ENCODE data around the gene KATNB1. TPM values are rescaled to one million over a fixed set of nuclear protein-coding genes. Genes with fewer than 3 reads are reported as not detected.

The KATNB1 gene
- total and polyA plus RNA-seq, 8 donors: 7.8 to 17.0 (median 11.4) TPM

DNA sequence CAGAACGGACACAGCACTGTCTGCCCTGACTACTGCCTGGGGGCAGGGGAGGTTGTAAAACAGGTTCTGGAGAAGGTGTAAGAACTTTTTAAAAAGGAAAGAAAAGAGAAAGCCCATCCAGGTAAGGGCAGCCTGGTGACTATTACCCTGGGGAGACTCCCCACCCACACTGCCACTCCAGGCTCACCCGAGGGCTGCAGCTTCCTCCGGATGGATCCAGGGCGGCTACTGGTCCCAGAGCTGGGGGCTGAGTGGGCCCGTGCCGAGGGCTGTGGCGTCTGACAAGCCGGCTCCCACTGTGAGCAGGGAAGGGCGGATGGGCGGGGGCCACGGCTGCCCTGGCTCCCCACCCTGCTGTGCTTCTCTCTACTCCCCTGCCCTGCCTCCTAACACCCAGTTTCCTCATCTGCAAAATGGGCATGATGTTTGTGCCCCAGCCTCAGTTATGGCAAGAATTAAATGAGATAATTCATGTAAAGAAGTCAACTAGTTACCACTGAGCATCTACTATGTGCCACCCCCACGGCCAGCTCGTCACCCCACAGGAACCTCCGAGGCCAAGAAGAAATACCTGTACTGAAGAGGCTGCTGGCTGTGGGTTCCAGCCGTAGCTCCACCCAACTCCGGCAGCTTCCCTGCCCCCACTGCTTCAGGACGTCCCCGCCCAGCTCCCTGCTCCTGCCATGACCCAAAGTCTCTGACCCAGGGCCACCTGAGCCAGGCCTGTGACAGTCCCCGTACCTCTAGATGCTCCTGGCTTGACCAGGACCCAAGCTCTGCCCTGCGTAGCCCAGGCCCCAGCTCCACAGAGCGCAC lies 24.2 kb downstream of the KATNB1 start:
- WGBS, 2 donors: 88% methylated on average over 21 of the region's 21 CpGs
- Histone ChIP-seq H3K9me3 (no peaks in the 10 kb centered on the region), H3K36me3 (peaks cover 0 to 17% (median 0%) of the 10 kb centered on the region in 3 donors), H3K4me3 (no peak overlapping the region), H3K27ac (no peak overlapping the region), H3K4me1 (no peaks in the 10 kb centered on the region), H3K27me3 (no peaks in the 10 kb centered on the region)
- intact Hi-C loops (cut with DNase I): loop anchor here in 1 of 3 donors (10.0 kb wide), 1 partner anchor 105 kb away; no protein-coding TSS in a partner anchor
- FAIRE-seq: no peak
- ATAC-seq: no peak
- DNase-seq: peak in 1 of 6 donors; percentile 72
- TF ChIP-seq, protein P1, sequence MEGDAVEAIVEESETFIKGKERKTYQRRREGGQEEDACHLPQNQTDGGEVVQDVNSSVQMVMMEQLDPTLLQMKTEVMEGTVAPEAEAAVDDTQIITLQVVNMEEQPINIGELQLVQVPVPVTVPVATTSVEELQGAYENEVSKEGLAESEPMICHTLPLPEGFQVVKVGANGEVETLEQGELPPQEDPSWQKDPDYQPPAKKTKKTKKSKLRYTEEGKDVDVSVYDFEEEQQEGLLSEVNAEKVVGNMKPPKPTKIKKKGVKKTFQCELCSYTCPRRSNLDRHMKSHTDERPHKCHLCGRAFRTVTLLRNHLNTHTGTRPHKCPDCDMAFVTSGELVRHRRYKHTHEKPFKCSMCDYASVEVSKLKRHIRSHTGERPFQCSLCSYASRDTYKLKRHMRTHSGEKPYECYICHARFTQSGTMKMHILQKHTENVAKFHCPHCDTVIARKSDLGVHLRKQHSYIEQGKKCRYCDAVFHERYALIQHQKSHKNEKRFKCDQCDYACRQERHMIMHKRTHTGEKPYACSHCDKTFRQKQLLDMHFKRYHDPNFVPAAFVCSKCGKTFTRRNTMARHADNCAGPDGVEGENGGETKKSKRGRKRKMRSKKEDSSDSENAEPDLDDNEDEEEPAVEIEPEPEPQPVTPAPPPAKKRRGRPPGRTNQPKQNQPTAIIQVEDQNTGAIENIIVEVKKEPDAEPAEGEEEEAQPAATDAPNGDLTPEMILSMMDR (IDR thresholded peaks at IDR 0.05): no peak

DNA sequence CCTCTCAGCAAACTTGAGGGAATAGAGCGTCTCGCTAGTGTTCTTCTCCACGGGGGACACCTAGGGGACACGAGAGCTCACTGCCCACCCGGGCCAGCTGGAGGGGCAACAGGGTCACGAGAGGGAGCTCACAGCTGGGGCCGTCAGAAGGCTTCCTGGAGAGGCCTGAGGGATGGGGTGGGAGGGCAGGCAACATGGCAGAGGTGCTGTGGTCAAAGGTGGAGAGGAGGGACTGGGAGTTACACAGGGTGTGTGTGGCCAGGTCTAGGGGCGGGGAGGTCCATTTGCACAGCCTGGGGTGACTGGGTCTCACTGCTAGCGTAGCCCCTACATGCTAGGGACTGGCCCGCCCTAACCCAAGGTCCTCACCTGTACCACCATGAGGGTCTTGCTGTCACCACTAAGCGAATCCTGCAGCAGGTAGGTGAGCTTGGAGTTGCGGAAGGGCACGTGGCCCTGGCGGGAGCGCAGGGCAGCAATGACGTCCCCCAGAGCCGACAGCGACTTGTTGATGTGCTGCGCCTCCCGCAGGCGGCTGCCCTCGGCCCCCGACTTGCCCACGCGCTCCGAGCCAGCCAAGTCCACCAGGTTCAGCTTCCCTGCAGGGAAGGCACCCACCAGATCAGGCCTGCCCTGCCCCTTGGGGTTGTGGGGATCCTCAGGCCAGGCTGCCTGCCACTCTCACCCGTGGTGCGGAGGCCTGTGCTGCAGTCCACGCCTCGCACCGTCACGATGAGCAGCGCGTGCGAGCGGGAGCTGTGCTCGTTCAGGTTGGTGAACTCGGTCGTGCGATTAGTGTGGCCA lies 25.0 kb downstream of the KATNB1 start:
- DNase-seq (peak in 2 of 6 donors; percentile 27 to 61), FAIRE-seq (no peak), ATAC-seq (no peak)
- no peaks in the 10 kb centered on the region for H3K4me1 ChIP-seq
- H3K36me3 ChIP-seq: peaks cover 0 to 17% (median 0%) of the 10 kb centered on the region in 3 donors
- no peak overlapping the region for H3K4me3 ChIP-seq
- H3K27ac ChIP-seq: no peak overlapping the region
- TF ChIP-seq, protein P1 (IDR thresholded peaks at IDR 0.05): no peak
- intact Hi-C loops (cut with DNase I): no loop called here
- 90 to 91% methylated on average over 40 of the region's 40 CpGs for WGBS, 2 donors
- H3K9me3 ChIP-seq: no peaks in the 10 kb centered on the region
- no peaks in the 10 kb centered on the region for H3K27me3 ChIP-seq

DNA sequence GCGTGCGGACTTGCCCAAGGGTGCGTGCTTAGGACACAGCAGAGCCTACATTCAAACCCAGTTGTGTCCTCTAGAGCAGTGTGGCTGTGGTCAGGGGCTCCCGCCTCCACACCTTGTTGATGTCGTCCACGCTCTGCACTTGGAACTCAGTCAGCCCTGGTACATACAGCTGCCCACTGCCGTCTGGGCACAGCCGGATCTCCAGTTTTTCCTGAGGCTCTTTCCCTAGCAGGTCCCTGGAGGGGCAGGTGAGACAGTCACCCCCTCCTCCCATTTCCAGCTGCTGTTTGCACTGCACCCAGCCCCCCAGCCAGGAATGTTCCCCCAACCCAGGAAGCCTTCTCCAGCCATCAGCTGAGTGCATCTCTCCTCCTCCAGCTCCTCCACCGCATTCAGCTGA lies 25.7 kb downstream of the KATNB1 start:
- no peaks in the 10 kb centered on the region for H3K27me3 ChIP-seq
- H3K4me3 ChIP-seq: no peak overlapping the region
- TF ChIP-seq, protein P1 (IDR thresholded peaks at IDR 0.05): no peak
- H3K9me3 ChIP-seq: no peaks in the 10 kb centered on the region
- no peak for FAIRE-seq
- DNase-seq: peak in 1 of 6 donors; percentile 33
- no peak for ATAC-seq
- no peaks in the 10 kb centered on the region for H3K4me1 ChIP-seq
- 81 to 87% methylated on average over 9 of the region's 9 CpGs for WGBS, 2 donors
- intact Hi-C loops (cut with DNase I): no loop called here
- H3K36me3 ChIP-seq: peaks cover 0 to 17% (median 2%) of the 10 kb centered on the region in 3 donors
- H3K27ac ChIP-seq: no peak overlapping the region

DNA sequence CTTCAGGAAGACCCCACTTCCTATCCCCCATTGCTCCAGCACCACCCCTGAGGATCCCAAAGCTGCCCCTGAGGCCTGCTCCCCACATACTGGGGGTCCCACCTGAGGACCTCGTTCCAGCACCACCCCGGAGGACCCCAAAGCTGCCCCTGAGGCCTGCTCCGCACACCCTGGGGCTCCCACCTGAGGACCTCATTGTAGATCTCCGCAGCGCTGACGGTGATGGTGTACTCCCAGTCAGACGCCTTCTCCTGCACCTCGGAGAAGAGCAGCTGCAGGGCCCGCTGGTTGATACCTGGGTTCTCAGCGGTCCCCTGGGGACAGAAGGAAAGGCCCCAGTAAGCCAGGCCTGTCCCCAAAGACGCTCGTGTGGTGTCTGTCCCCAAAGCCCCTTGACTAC lies 26.4 kb downstream of the KATNB1 start:
- Histone ChIP-seq H3K9me3 (no peaks in the 10 kb centered on the region), H3K27ac (no peak overlapping the region), H3K36me3 (peaks cover 0 to 16% (median 9%) of the 10 kb centered on the region in 3 donors), H3K27me3 (no peaks in the 10 kb centered on the region), H3K4me1 (no peaks in the 10 kb centered on the region), H3K4me3 (no peak overlapping the region)
- intact Hi-C loops (cut with DNase I): no loop called here
- peak in 2 of 6 donors; percentile 18 to 63 for DNase-seq
- WGBS, 2 donors: 95 to 96% methylated on average over 12 of the region's 12 CpGs
- TF ChIP-seq, protein P1 (IDR thresholded peaks at IDR 0.05): no peak
- no peak for ATAC-seq
- FAIRE-seq: no peak
